Measurements from ENCODE around the gene IHH. TPM values are rescaled to one million over a fixed set of nuclear protein-coding genes. Genes with fewer than 3 reads are reported as not detected.

IHH gene
- total RNA-seq, 3 donors from 2014 or later, result 0.28 TPM; not detected in 2

DNA sequence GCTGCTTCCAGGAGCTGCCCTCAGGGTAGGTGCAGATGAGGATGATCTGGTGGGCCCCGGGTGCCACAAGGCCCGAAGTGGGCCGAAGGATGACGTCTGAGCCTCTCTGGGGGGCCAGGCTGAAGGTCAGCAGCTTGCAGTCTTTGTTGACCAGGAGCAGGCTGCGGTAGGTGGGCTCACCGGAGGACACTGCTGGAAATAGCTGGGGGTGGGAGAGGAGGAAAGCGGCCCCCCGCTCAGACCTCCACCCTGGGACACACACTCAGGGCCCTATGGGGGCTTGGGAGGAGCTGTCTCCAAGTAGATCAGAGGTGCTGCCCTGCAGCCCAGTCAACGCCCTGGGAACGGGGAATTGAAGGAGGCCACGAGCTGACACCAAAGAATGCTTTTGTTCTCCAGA, 36.7 kb downstream of the IHH start:
- ATAC-seq (no peak), DNase-seq (no peak)
- Mint-ChIP-seq H3K4me1 (ENCODE audit: low read depth) (no peaks in the 10 kb centered on the region), H3K36me3 (ENCODE audit: insufficient read depth) (no peaks in the 10 kb centered on the region), H3K9me3 (no peaks in the 10 kb centered on the region), H3K4me3 (no peak overlapping the region), H3K27me3 (ENCODE audit: low read depth) (peaks cover 12% of the 10 kb centered on the region)

- DNase-seq (no peak), ATAC-seq (no peak)
- Mint-ChIP-seq H3K36me3 (ENCODE audit: insufficient read depth) (no peaks in the 10 kb centered on the region), H3K4me1 (ENCODE audit: low read depth) (no peaks in the 10 kb centered on the region), H3K4me3 (no peak overlapping the region), H3K27me3 (ENCODE audit: low read depth) (peaks cover 14% of the 10 kb centered on the region), H3K9me3 (no peaks in the 10 kb centered on the region)
These were observed 37.6 kb downstream of the IHH start for GRCh38 chr2:219023045-219023605.

DNA sequence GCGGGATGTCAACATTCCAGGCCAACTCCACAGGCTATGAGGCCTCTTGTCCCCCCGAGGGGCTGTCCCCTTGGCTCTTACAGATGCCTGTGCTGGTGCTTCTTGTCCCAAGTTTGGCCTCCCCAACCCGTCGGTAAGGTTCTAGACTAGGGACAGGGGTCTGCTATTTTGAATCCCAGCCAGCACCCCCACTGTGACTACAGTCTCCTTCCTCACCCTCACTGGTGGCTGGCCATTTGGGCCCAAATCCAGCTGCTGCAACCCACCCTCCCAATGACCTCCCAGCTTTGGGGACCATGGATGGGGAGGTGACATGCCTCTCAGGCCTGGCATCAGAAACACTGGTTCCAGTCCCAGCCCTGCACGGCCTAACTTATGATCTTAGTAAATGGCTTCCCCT, 38.1 kb downstream of the IHH start:
- DNase-seq, result no peak
- ATAC-seq, result no peak
- Mint-ChIP-seq H3K9me3 (no peaks in the 10 kb centered on the region), H3K4me1 (ENCODE audit: low read depth) (no peaks in the 10 kb centered on the region), H3K27me3 (ENCODE audit: low read depth) (peaks cover 9% of the 10 kb centered on the region), H3K4me3 (no peak overlapping the region), H3K36me3 (ENCODE audit: insufficient read depth) (no peaks in the 10 kb centered on the region)

DNA sequence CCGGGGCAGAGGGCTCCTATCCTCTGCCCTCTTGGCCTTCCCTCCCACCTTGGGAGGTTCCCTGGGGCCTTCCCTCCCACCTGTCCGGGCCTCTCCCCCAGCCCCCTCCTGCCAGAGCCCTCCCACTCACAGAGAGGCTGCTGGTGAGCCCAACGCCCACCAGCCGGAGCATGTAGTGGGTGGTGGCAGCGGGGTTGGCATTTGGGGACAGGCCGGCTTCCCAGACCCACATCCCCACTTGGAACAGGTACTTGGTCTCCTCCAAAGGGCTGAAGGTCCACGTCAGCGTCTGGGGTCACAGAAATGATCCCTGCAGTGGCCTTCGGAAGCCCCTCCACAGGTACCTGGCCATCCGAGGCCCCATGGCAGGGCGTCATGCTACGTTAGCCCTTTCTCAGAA, 38.7 kb downstream of the IHH start:
- Mint-ChIP-seq H3K36me3 (ENCODE audit: insufficient read depth) (no peaks in the 10 kb centered on the region), H3K27me3 (ENCODE audit: low read depth) (peaks cover 9% of the 10 kb centered on the region), H3K9me3 (no peaks in the 10 kb centered on the region), H3K4me3 (no peak overlapping the region), H3K4me1 (ENCODE audit: low read depth) (no peaks in the 10 kb centered on the region)
- no peak for ATAC-seq
- DNase-seq, result no peak

- DNase-seq (no peak), ATAC-seq (no peak)
- H3K9me3 Mint-ChIP-seq, result no peaks in the 10 kb centered on the region
- H3K4me3 Mint-ChIP-seq, result no peak overlapping the region
- no peaks in the 10 kb centered on the region for H3K4me1 Mint-ChIP-seq (ENCODE audit: low read depth)
- peaks cover 10% of the 10 kb centered on the region for H3K27me3 Mint-ChIP-seq (ENCODE audit: low read depth)
- no peaks in the 10 kb centered on the region for H3K36me3 Mint-ChIP-seq (ENCODE audit: insufficient read depth)
These were observed 39.1 kb downstream of the IHH start for GRCh38 chr2:219021591-219021990.

GRCh38 chr2:219020604-219021365, 39.9 kb downstream of the IHH start:
- H3K9me3 Mint-ChIP-seq, result no peaks in the 10 kb centered on the region
- H3K27me3 Mint-ChIP-seq (ENCODE audit: low read depth), result peaks cover 12% of the 10 kb centered on the region
- no peak for DNase-seq
- H3K4me3 Mint-ChIP-seq, result no peak overlapping the region
- no peaks in the 10 kb centered on the region for H3K4me1 Mint-ChIP-seq (ENCODE audit: low read depth)
- H3K36me3 Mint-ChIP-seq (ENCODE audit: insufficient read depth), result no peaks in the 10 kb centered on the region
- ATAC-seq, result no peak

- Mint-ChIP-seq H3K4me1 (ENCODE audit: low read depth) (no peaks in the 10 kb centered on the region), H3K9me3 (no peaks in the 10 kb centered on the region), H3K27me3 (ENCODE audit: low read depth) (peaks cover 18% of the 10 kb centered on the region), H3K4me3 (no peak overlapping the region), H3K36me3 (ENCODE audit: insufficient read depth) (no peaks in the 10 kb centered on the region)
- no peak for DNase-seq
- no peak for ATAC-seq
These were observed 41.3 kb downstream of the IHH start for GRCh38 chr2:219019436-219019835.

- no peak for ATAC-seq
- Mint-ChIP-seq H3K4me1 (ENCODE audit: low read depth) (no peaks in the 10 kb centered on the region), H3K4me3 (no peak overlapping the region), H3K36me3 (ENCODE audit: insufficient read depth) (no peaks in the 10 kb centered on the region), H3K27me3 (ENCODE audit: low read depth) (peaks cover 24% of the 10 kb centered on the region), H3K9me3 (no peaks in the 10 kb centered on the region)
- DNase-seq, result no peak
These were observed 42.0 kb downstream of the IHH start for GRCh38 chr2:219018726-219019125.

DNA sequence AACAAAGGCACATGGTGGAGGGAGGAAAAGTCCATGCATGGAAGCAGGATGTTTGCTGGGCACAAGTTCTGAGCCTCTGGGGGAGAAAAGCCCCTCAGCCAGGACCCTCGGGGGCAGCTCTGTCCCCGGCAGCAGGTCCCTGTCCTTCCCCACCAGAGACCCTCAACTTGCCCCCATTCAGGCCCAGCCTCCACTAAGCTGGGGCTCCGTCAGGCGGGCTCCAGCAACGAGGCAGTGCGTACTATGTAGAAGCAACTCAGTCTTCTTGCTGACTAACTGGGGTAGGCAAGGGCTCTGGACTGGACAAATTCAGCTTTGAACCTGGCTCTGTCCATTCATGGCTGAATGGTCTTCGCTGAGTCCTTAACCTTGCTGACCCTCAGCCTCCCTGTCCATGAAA, 42.4 kb downstream of the IHH start:
- H3K9me3 Mint-ChIP-seq, result no peaks in the 10 kb centered on the region
- H3K4me3 Mint-ChIP-seq, result no peak overlapping the region
- peaks cover 28% of the 10 kb centered on the region for H3K27me3 Mint-ChIP-seq (ENCODE audit: low read depth)
- H3K4me1 Mint-ChIP-seq (ENCODE audit: low read depth), result no peaks in the 10 kb centered on the region
- DNase-seq (no peak), ATAC-seq (no peak)
- no peaks in the 10 kb centered on the region for H3K36me3 Mint-ChIP-seq (ENCODE audit: insufficient read depth)

- H3K36me3 Mint-ChIP-seq (ENCODE audit: insufficient read depth), result no peaks in the 10 kb centered on the region
- no peak overlapping the region for H3K4me3 Mint-ChIP-seq
- DNase-seq (no peak), ATAC-seq (no peak)
- H3K27me3 Mint-ChIP-seq (ENCODE audit: low read depth), result peaks cover 27% of the 10 kb centered on the region
- no peaks in the 10 kb centered on the region for H3K9me3 Mint-ChIP-seq
- no peaks in the 10 kb centered on the region for H3K4me1 Mint-ChIP-seq (ENCODE audit: low read depth)
These were observed 43.4 kb downstream of the IHH start for GRCh38 chr2:219017201-219017931.

- DNase-seq, result no peak
- Mint-ChIP-seq H3K27me3 (ENCODE audit: low read depth) (peaks cover 30% of the 10 kb centered on the region), H3K36me3 (ENCODE audit: insufficient read depth) (no peaks in the 10 kb centered on the region), H3K4me3 (no peak overlapping the region), H3K9me3 (no peaks in the 10 kb centered on the region), H3K4me1 (ENCODE audit: low read depth) (no peaks in the 10 kb centered on the region)
- ATAC-seq, result no peak
These were observed 44.0 kb downstream of the IHH start for GRCh38 chr2:219016721-219017120.

DNA sequence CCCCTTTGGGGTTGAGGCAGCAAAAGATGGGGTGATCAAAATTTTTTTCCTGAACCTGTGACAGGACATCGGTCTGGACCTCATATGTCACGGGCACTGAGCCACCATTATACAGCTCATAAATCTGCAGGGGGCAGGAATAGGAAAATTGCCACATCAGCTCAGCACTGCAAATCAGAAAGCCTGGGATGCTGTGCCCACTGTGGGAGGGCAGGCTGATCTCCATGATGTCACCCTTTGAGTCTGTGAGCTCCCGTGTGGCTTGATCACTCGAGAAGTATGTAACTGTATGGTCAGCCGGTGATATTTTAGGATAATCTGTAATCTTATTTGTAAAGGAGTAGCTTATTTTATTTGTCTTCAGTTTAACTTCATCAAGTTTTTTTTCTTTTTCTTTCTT, 49.8 kb downstream of the IHH start:
- no peak overlapping the region for H3K4me3 Mint-ChIP-seq
- H3K27me3 Mint-ChIP-seq (ENCODE audit: low read depth), result peaks cover 37% of the 10 kb centered on the region
- no peak for ATAC-seq
- H3K36me3 Mint-ChIP-seq (ENCODE audit: insufficient read depth), result no peaks in the 10 kb centered on the region
- no peak for DNase-seq
- H3K4me1 Mint-ChIP-seq (ENCODE audit: low read depth), result no peaks in the 10 kb centered on the region
- H3K9me3 Mint-ChIP-seq, result no peaks in the 10 kb centered on the region

- DNase-seq, result no peak
- H3K27me3 Mint-ChIP-seq (ENCODE audit: low read depth), result peaks cover 43% of the 10 kb centered on the region
These were observed 50.5 kb downstream of the IHH start for GRCh38 chr2:219010162-219010756.

GRCh38 chr2:219009294-219009693, 51.4 kb downstream of the IHH start:
- Mint-ChIP-seq H3K4me3 (no peak overlapping the region), H3K4me1 (ENCODE audit: low read depth) (no peaks in the 10 kb centered on the region), H3K9me3 (no peaks in the 10 kb centered on the region), H3K27me3 (ENCODE audit: low read depth) (peaks cover 44% of the 10 kb centered on the region), H3K36me3 (ENCODE audit: insufficient read depth) (no peaks in the 10 kb centered on the region)
- ATAC-seq, result no peak
- DNase-seq, result no peak

More at GRCh38 chr2:219010162-219010756, 50.5 kb downstream of the IHH start:
- Mint-ChIP-seq H3K9me3 (no peaks in the 10 kb centered on the region), H3K4me3 (no peak overlapping the region), H3K36me3 (ENCODE audit: insufficient read depth) (no peaks in the 10 kb centered on the region), H3K4me1 (ENCODE audit: low read depth) (no peaks in the 10 kb centered on the region)
- peak; percentile 52 to 65 for ATAC-seq
